ENCODE measurements around the gene BAHCC1.

- no peak for TF ChIP-seq POLR2AphosphoS5 (IDR thresholded peaks at IDR 0.05; ENCODE audit: low read depth, low read length)
- TF ChIP-seq POLR2A (IDR thresholded peaks at IDR 0.05; ENCODE audit: low read depth, low read length) = no peak
- TF ChIP-seq TAF1 (IDR thresholded peaks at IDR 0.05; ENCODE audit: borderline replicate concordance, low read depth, low read length) = no peak
These were observed 7.3 kb downstream of the BAHCC1 start for GRCh38 chr17:81402530-81402941.

Data from GM12892 (cell line).